Fibroblast of skin of left quadriceps (primary cell): ENCODE data around the gene RANBP17.
"Not testable (repeated sequence)": the region's sequence is repeated elsewhere in the genome, so short reads cannot be mapped to it uniquely, and the experiment has no call there.

Experiments used
- DNase-seq, 2 experiments: peaks; one replicate each; pipeline ENCODE4 v3.0.0-alpha.2; 2013; ENCODE audit warnings: low read depth in 2 of 2

The RANBP17 gene

GRCh38 chr5:170867825-170868224, 6.0 kb downstream of the RANBP17 start:
- DNase-seq, result no peak

GRCh38 chr5:170870390-170870789, 8.6 kb downstream of the RANBP17 start:
- not testable (repeated sequence) for DNase-seq

GRCh38 chr5:170874017-170874416, 12.2 kb downstream of the RANBP17 start:
- no peak for DNase-seq

GRCh38 chr5:170875811-170876210, 14.0 kb downstream of the RANBP17 start:
- no peak for DNase-seq

GRCh38 chr5:170880084-170880483, 18.3 kb downstream of the RANBP17 start:
- no peak for DNase-seq

GRCh38 chr5:170882345-170882744, 20.5 kb downstream of the RANBP17 start:
- DNase-seq, result no peak

GRCh38 chr5:170885256-170885655, 23.4 kb downstream of the RANBP17 start:
- DNase-seq, result no peak

GRCh38 chr5:170885809-170886208, 24.0 kb downstream of the RANBP17 start:
- DNase-seq, result no peak

- no peak for DNase-seq
Observed at GRCh38 chr5:170886210-170886894, 24.5 kb downstream of the RANBP17 start.

- no peak for DNase-seq
Observed at GRCh38 chr5:170892196-170892595, 30.4 kb downstream of the RANBP17 start.

- no peak for DNase-seq
Observed at GRCh38 chr5:170894665-170895064, 32.8 kb downstream of the RANBP17 start.

- no peak for DNase-seq
Observed at GRCh38 chr5:170896779-170897178, 35.0 kb downstream of the RANBP17 start.

- no peak for DNase-seq
Observed at GRCh38 chr5:170903075-170903474, 41.3 kb downstream of the RANBP17 start.

- peak; percentile 57 to 59 for DNase-seq
Observed at GRCh38 chr5:170907758-170908157, 45.9 kb downstream of the RANBP17 start.

- no peak for DNase-seq
Observed at GRCh38 chr5:170913573-170913972, 51.8 kb downstream of the RANBP17 start.

GRCh38 chr5:170917113-170917512, 55.3 kb downstream of the RANBP17 start:
- no peak for DNase-seq

- peak in 1 of 2 experiments; percentile 0 for DNase-seq
Observed at GRCh38 chr5:170920196-170920595, 58.4 kb downstream of the RANBP17 start.

GRCh38 chr5:170922331-170922730, 60.5 kb downstream of the RANBP17 start:
- not testable (repeated sequence) for DNase-seq

GRCh38 chr5:170923910-170924620, 62.2 kb downstream of the RANBP17 start:
- no peak for DNase-seq

- DNase-seq, result not testable (repeated sequence)
Observed at GRCh38 chr5:170935534-170936218, 73.9 kb downstream of the RANBP17 start.

GRCh38 chr5:170937072-170937471, 75.3 kb downstream of the RANBP17 start:
- DNase-seq, result no peak

- no peak for DNase-seq
Observed at GRCh38 chr5:170937914-170938313, 76.1 kb downstream of the RANBP17 start.

- DNase-seq, result no peak
Observed at GRCh38 chr5:170939178-170939577, 77.4 kb downstream of the RANBP17 start.
